Trophoblast cell (in vitro differentiated cells and primary cell): Measurements from ENCODE around the gene BMX.

Source experiments
- DNase-seq, 2 donors: peaks; one replicate each; pipeline ENCODE4 v3.0.0-alpha.2; 2016
- H2AFZ ChIP-seq: 2 replicates; pipeline ENCODE4 v1.6.1; 2013; ENCODE audit warnings: low read length, moderate library complexity, mild to moderate bottlenecking; ENCODE audit not compliant: insufficient read depth, poor library complexity
- H2AK5ac ChIP-seq: 2 replicates; pipeline ENCODE4 v1.6.1; 2013; ENCODE audit warnings: mild to moderate bottlenecking, low read length
- H2BK120ac ChIP-seq: 2 replicates; pipeline ENCODE4 v1.6.1; 2013; ENCODE audit warnings: low read length, mild to moderate bottlenecking, moderate library complexity; ENCODE audit not compliant: insufficient read depth, poor library complexity
- H2BK12ac ChIP-seq: 2 replicates; pipeline ENCODE4 v1.6.1; 2013; ENCODE audit warnings: mild to moderate bottlenecking, low read length, moderate library complexity
- H2BK5ac ChIP-seq: 2 replicates; pipeline ENCODE4 v1.6.1; 2013; ENCODE audit warnings: low read length, low read depth, moderate library complexity, mild to moderate bottlenecking; ENCODE audit not compliant: poor library complexity
- H3K14ac ChIP-seq: 2 replicates; pipeline ENCODE4 v1.6.1; 2013; ENCODE audit warnings: mild to moderate bottlenecking, low read length
- H3K18ac ChIP-seq: 2 replicates; pipeline ENCODE4 v1.6.1; 2013; ENCODE audit warnings: mild to moderate bottlenecking, low read length
- H3K23ac ChIP-seq: 2 replicates; pipeline ENCODE4 v1.6.1; 2013; ENCODE audit warnings: low read length
- H3K27ac ChIP-seq: 2 replicates; pipeline ENCODE4 v1.5.1; 2013; ENCODE audit warnings: low read depth, mild to moderate bottlenecking, inconsistent platforms, low read length, moderate library complexity
- H3K27me3 ChIP-seq: 2 replicates; pipeline ENCODE4 v1.6.1; 2013; ENCODE audit warnings: inconsistent platforms, mild to moderate bottlenecking, low read length, moderate library complexity; ENCODE audit not compliant: insufficient read depth
- H3K36me3 ChIP-seq, 2 experiments: 1 replicate in 1 of 2; 2 replicates in 1 of 2; pipeline ENCODE4 v1.6.1; 2013; ENCODE audit warnings: low read length in 2 of 2, mild to moderate bottlenecking in 2 of 2, moderate library complexity in 1 of 2; ENCODE audit not compliant: insufficient read depth in 2 of 2, control insufficient read depth in 1 of 2
- H3K4ac ChIP-seq: 2 replicates; pipeline ENCODE4 v1.6.1; 2013; ENCODE audit warnings: low read depth, mild to moderate bottlenecking, low read length, moderate library complexity
- H3K4me1 ChIP-seq, 2 experiments: 1 replicate in 1 of 2; 2 replicates in 1 of 2; pipeline ENCODE4 v1.6.1; 2013; ENCODE audit warnings: low read length in 2 of 2, mild to moderate bottlenecking in 2 of 2, moderate library complexity in 1 of 2; ENCODE audit not compliant: insufficient read depth in 2 of 2, control insufficient read depth in 1 of 2
- H3K4me2 ChIP-seq: 2 replicates; pipeline ENCODE4 v1.6.1; 2013; ENCODE audit warnings: inconsistent platforms, mild to moderate bottlenecking, low read length, moderate library complexity
- H3K4me3 ChIP-seq: 2 replicates; pipeline ENCODE4 v1.5.1; 2013; ENCODE audit warnings: mild to moderate bottlenecking, low read depth, low read length, inconsistent platforms
- H3K79me1 ChIP-seq: one replicate; pipeline ENCODE4 v1.6.1; 2013; ENCODE audit warnings: low read length
- H3K79me2 ChIP-seq: 2 replicates; pipeline ENCODE4 v1.6.1; 2013; ENCODE audit warnings: low read length, mild to moderate bottlenecking; ENCODE audit not compliant: control insufficient read depth, insufficient read depth, poor library complexity
- H3K9ac ChIP-seq: 2 replicates; pipeline ENCODE4 v1.6.1; 2013; ENCODE audit warnings: mild to moderate bottlenecking, low read length
- H3K9me3 ChIP-seq: 2 replicates; pipeline ENCODE4 v1.6.1; 2013; ENCODE audit warnings: low read depth, mild to moderate bottlenecking, control low read depth, inconsistent platforms, low read length; ENCODE audit not compliant: insufficient read depth
- H4K12ac ChIP-seq: 2 replicates; pipeline ENCODE4 v1.6.1; 2013; ENCODE audit warnings: low read depth, mild to moderate bottlenecking, low read length, moderate library complexity
- H4K8ac ChIP-seq: 2 replicates; pipeline ENCODE4 v1.6.1; 2013; ENCODE audit warnings: low read depth, mild to moderate bottlenecking, low read length, moderate library complexity
- H4K91ac ChIP-seq: one replicate; pipeline ENCODE4 v1.6.1; 2013; ENCODE audit warnings: low read depth, mild to moderate bottlenecking, low read length, moderate library complexity
- WGBS: extraction: QIAGEN DNeasy Blood & Tissue Kit; methylation state at CpG from one replicate; pipeline ENCODE4 v1.1.7; 2013; ENCODE audit warnings: missing lambda C conversion rate; ENCODE audit not compliant: insufficient read length, insufficient coverage; ENCODE audit errors: extremely low coverage; 5-methylcytosine and 5-hydroxymethylcytosine counted together

BMX gene

DNA sequence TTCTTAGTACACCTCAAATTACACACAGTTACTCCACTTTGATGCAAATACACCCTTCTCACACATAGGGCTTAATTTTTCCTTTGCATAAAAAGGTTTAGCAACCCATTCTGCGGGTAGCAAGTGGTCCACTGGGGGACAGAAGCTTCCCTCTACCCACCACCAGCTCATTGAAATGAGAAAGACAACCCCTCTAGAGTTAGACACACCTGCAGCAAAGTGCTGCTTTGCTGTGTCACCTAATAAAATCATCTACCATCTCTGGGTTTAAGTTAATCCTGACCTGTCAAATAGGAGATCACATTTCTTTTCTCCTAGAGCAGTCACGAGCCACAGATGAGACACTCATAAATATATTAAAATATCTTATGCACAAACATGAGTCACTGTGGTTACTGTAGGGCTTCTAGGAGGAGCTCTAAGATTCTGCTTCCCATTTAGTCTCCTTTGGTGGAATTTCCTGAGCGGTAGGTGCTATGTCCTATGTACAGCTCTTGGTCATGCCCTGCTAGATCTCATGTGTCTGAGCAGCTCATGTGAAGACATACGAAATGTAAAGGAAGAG, 11.9 kb downstream of the BMX start:
- no CpG with 5 or more reads among the region's 4 CpGs for WGBS
- H2BK120ac ChIP-seq, result no peak overlapping the region
- no peak for DNase-seq
- H3K36me3 ChIP-seq, result no peaks in the 10 kb centered on the region
- no peaks in the 10 kb centered on the region for H3K27me3 ChIP-seq
- no peaks in the 10 kb centered on the region for H3K4me1 ChIP-seq
- no peak overlapping the region for H4K91ac ChIP-seq
- H3K14ac ChIP-seq, result no peak overlapping the region
- no peaks in the 10 kb centered on the region for H3K79me1 ChIP-seq
- H2AK5ac ChIP-seq, result no peak overlapping the region
- H3K9ac ChIP-seq, result no peak overlapping the region
- no peak overlapping the region for H2BK5ac ChIP-seq
- H3K79me2 ChIP-seq, result no peaks in the 10 kb centered on the region
- no peak overlapping the region for H4K8ac ChIP-seq
- H3K9me3 ChIP-seq, result no peaks in the 10 kb centered on the region
- no peak overlapping the region for H3K4ac ChIP-seq
- no peak overlapping the region for H4K12ac ChIP-seq
- no peak overlapping the region for H3K4me3 ChIP-seq
- H3K27ac ChIP-seq, result no peak overlapping the region
- H2AFZ ChIP-seq, result no peak overlapping the region
- no peak overlapping the region for H2BK12ac ChIP-seq
- H3K4me2 ChIP-seq, result no peak overlapping the region
- H3K18ac ChIP-seq, result no peak overlapping the region
- no peak overlapping the region for H3K23ac ChIP-seq

GRCh38 chrX:15514279-15514678, 13.7 kb downstream of the BMX start:
- H3K79me2 ChIP-seq, result no peaks in the 10 kb centered on the region
- no peak overlapping the region for H2BK5ac ChIP-seq
- no peak overlapping the region for H3K4me3 ChIP-seq
- no peak overlapping the region for H3K23ac ChIP-seq
- H3K4me1 ChIP-seq, result no peaks in the 10 kb centered on the region
- no CpG with 5 or more reads among the region's 1 CpG for WGBS
- no peak overlapping the region for H3K27ac ChIP-seq
- no peak overlapping the region for H3K4ac ChIP-seq
- H3K9ac ChIP-seq, result no peak overlapping the region
- no peaks in the 10 kb centered on the region for H3K9me3 ChIP-seq
- no peak overlapping the region for H3K14ac ChIP-seq
- H2AK5ac ChIP-seq, result no peak overlapping the region
- H4K91ac ChIP-seq, result no peak overlapping the region
- H2AFZ ChIP-seq, result no peak overlapping the region
- H4K8ac ChIP-seq, result no peak overlapping the region
- H3K36me3 ChIP-seq, result no peaks in the 10 kb centered on the region
- H3K4me2 ChIP-seq, result no peak overlapping the region
- DNase-seq, result no peak
- no peaks in the 10 kb centered on the region for H3K79me1 ChIP-seq
- no peak overlapping the region for H2BK12ac ChIP-seq
- H3K18ac ChIP-seq, result no peak overlapping the region
- H3K27me3 ChIP-seq, result no peaks in the 10 kb centered on the region
- no peak overlapping the region for H4K12ac ChIP-seq
- H2BK120ac ChIP-seq, result no peak overlapping the region

GRCh38 chrX:15515931-15516330, 15.3 kb downstream of the BMX start:
- no peak overlapping the region for H4K12ac ChIP-seq
- WGBS, result no CpG with 5 or more reads among the region's 6 CpGs
- no peak overlapping the region for H3K4me3 ChIP-seq
- no peak overlapping the region for H2BK5ac ChIP-seq
- no peaks in the 10 kb centered on the region for H3K9me3 ChIP-seq
- H4K91ac ChIP-seq, result no peak overlapping the region
- H3K4me2 ChIP-seq, result no peak overlapping the region
- H3K36me3 ChIP-seq, result no peaks in the 10 kb centered on the region
- no peak overlapping the region for H3K9ac ChIP-seq
- H3K4ac ChIP-seq, result no peak overlapping the region
- H3K79me1 ChIP-seq, result no peaks in the 10 kb centered on the region
- no peak overlapping the region for H3K23ac ChIP-seq
- H2AFZ ChIP-seq, result no peak overlapping the region
- H3K27me3 ChIP-seq, result no peaks in the 10 kb centered on the region
- H2AK5ac ChIP-seq, result no peak overlapping the region
- no peaks in the 10 kb centered on the region for H3K79me2 ChIP-seq
- no peak overlapping the region for H3K14ac ChIP-seq
- H2BK120ac ChIP-seq, result no peak overlapping the region
- no peak for DNase-seq
- no peak overlapping the region for H2BK12ac ChIP-seq
- no peak overlapping the region for H4K8ac ChIP-seq
- H3K18ac ChIP-seq, result no peak overlapping the region
- H3K4me1 ChIP-seq, result no peaks in the 10 kb centered on the region
- no peak overlapping the region for H3K27ac ChIP-seq

- Histone ChIP-seq H3K18ac (no peak overlapping the region), H3K4me3 (no peak overlapping the region), H3K27me3 (no peaks in the 10 kb centered on the region), H3K9me3 (no peaks in the 10 kb centered on the region), H3K23ac (no peak overlapping the region), H2AK5ac (no peak overlapping the region), H4K12ac (no peak overlapping the region), H3K4me1 (no peaks in the 10 kb centered on the region), H2BK12ac (no peak overlapping the region), H2AFZ (no peak overlapping the region), H2BK120ac (no peak overlapping the region), H3K36me3 (no peaks in the 10 kb centered on the region), H2BK5ac (no peak overlapping the region), H3K14ac (no peak overlapping the region), H3K4me2 (no peak overlapping the region), H3K79me1 (no peaks in the 10 kb centered on the region), H3K4ac (no peak overlapping the region), H3K9ac (no peak overlapping the region), H3K27ac (no peak overlapping the region), H4K8ac (no peak overlapping the region), H3K79me2 (no peaks in the 10 kb centered on the region), H4K91ac (no peak overlapping the region)
- no peak for DNase-seq
- no CpG with 5 or more reads among the region's 3 CpGs for WGBS
Measured at GRCh38 chrX:15522464-15522863, 21.9 kb downstream of the BMX start.
